Activated CD4-positive, alpha-beta T cell treated with anti-CD3 and anti-CD28 coated beads, Interleukin-2, amount 50 U/mL, for 16 hours (primary cell): Measurements from ENCODE around the gene TMEM255B.

ENCODE experiments used
- DNase-seq: peaks from one replicate; pipeline ENCODE4 v3.0.0-alpha.2; 2020

TMEM255B gene

GRCh38 chr13:113852536-113853517 lies 93.8 kb downstream of the TMEM255B start:
- no peak for DNase-seq

GRCh38 chr13:113853518-113854237 lies 94.7 kb downstream of the TMEM255B start:
- DNase-seq: no peak

- no peak for DNase-seq
Measured at GRCh38 chr13:113854238-113855011, 95.4 kb downstream of the TMEM255B start.

GRCh38 chr13:113855012-113855921 lies 96.2 kb downstream of the TMEM255B start:
- DNase-seq: no peak

GRCh38 chr13:113855931-113856715 lies 97.1 kb downstream of the TMEM255B start:
- no peak for DNase-seq

GRCh38 chr13:113856716-113857065 lies 97.7 kb downstream of the TMEM255B start:
- no peak for DNase-seq

- DNase-seq: no peak
Measured at GRCh38 chr13:113857531-113858195, 98.6 kb downstream of the TMEM255B start.

- DNase-seq: no peak
Measured at GRCh38 chr13:113859311-113860050, 100.5 kb downstream of the TMEM255B start.

- DNase-seq: no peak
Measured at GRCh38 chr13:113860051-113860664, 101.1 kb downstream of the TMEM255B start.

- no peak for DNase-seq
Measured at GRCh38 chr13:113860665-113861432, 101.8 kb downstream of the TMEM255B start.

- DNase-seq: no peak
Measured at GRCh38 chr13:113861433-113862030, 102.5 kb downstream of the TMEM255B start.

GRCh38 chr13:113862191-113862930 lies 103.3 kb downstream of the TMEM255B start:
- no peak for DNase-seq

GRCh38 chr13:113862931-113863523 lies 104.0 kb downstream of the TMEM255B start:
- DNase-seq: no peak

GRCh38 chr13:113863524-113864272 lies 104.7 kb downstream of the TMEM255B start, which contains the start of gene GAS6:
GAS6 (minus strand) TSS chr13:113864076; CDS start chr13:113863920, 156 bp downstream.
- DNase-seq: peak; percentile 2

- DNase-seq: no peak
Measured at GRCh38 chr13:113864273-113864890, 105.4 kb downstream of the TMEM255B start.

GRCh38 chr13:113865427-113865826 lies 106.4 kb downstream of the TMEM255B start:
- no peak for DNase-seq
